ENCODE data around the gene SEMA3A.

DNA sequence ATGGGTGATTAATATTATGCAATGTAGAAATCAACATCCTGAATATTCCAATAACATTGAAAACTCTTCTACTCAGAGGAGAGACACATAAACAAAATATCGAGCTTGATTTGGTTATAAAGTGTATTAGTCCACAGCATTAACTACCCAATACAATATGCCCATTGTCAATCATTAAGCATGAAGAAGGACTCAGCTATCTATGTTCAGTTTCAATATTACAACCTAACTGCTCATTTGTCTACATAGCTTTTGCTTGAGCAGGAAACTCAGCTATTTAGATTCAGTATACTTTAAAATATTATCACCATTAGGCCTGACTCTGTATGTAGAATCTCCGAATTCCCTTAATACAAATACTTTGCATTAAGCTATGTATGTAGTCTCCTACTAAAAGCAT is 262.6 kb downstream of the SEMA3A start:
- TF ChIP-seq EP300 (IDR thresholded peaks at IDR 0.05; ENCODE audit: low read depth in 2 of 2, low read length in 2 of 2) (no peak), EP300 (CRISPR knock-in tag; IDR thresholded peaks at IDR 0.05; ENCODE audit: borderline replicate concordance) (no peak), HDAC1 (CRISPR knock-in tag; IDR thresholded peaks at IDR 0.05) (no peak), ZNF274 (CRISPR knock-in tag; IDR thresholded peaks at IDR 0.05) (no peak), HCFC1 (IDR thresholded peaks at IDR 0.05; ENCODE audit: low read depth, low read length) (no peak)
- TF ChIP-seq, protein P1, sequence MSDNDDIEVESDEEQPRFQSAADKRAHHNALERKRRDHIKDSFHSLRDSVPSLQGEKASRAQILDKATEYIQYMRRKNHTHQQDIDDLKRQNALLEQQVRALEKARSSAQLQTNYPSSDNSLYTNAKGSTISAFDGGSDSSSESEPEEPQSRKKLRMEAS (IDR thresholded peaks at IDR 0.05), result no peak
- TF ChIP-seq, protein P2, sequence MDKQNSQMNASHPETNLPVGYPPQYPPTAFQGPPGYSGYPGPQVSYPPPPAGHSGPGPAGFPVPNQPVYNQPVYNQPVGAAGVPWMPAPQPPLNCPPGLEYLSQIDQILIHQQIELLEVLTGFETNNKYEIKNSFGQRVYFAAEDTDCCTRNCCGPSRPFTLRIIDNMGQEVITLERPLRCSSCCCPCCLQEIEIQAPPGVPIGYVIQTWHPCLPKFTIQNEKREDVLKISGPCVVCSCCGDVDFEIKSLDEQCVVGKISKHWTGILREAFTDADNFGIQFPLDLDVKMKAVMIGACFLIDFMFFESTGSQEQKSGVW (CRISPR knock-in tag; IDR thresholded peaks at IDR 0.05; ENCODE audit: borderline replicate concordance), result no peak
